ENCODE measurements around the gene TMEM88.

DNA sequence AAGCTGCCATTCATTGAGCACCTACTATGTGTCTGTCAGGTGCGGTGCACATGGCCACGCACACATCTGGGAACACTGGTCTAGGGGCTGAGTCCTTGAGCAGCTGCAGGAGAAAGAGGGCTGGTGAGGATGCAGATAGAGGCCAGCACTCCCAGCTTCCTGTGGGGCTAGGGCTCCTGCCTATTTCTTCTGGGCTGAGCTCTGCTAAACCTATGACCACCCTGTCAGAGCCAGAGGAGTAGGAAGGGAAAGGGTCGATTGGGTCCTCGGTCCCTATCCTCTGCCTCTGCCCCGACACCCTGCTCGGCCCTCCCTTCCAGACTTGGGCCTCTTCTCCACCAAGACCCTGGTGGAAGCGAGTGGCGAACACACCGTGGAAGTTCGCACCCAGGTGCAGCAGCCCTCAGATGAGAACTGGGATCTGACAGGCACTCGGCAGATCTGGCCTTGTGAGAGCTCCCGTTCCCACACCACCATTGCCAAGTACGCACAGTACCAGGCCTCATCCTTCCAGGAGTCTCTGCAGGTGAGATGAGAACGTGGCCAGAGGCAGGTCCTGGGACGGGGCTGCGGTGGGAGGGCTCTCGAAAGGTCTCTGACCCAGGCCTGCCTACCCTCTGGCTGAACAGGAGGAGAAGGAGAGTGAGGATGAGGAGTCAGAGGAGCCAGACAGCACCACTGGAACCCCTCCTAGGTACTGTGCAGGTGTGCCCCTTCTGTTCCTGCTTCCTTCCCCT lies 4.0 kb upstream of the TMEM88 start:
- TF ChIP-seq POLR2A (IDR thresholded peaks at IDR 0.05) (no peak), CTCF (IDR thresholded peaks at IDR 0.05) (no peak), EP300 (IDR thresholded peaks at IDR 0.05) (no peak)

Data from tibial nerve (tissue), 4 donors.